ENCODE data around the gene VSIR. TPM values are rescaled to one million over a fixed set of nuclear protein-coding genes. Genes with fewer than 3 reads are reported as not detected.

VSIR gene
- total RNA-seq, 4 donors from 2014 or later: 34.1 to 51.7 (median 44.8) TPM

- TF ChIP-seq CTCF (IDR thresholded peaks at IDR 0.05) (no peak), POLR2A (IDR thresholded peaks at IDR 0.05) (no peak)
- intact Hi-C loops (cut with DNase I): no loop called here
- H3K4me3 ChIP-seq: no peak overlapping the region
- no peaks in the 10 kb centered on the region for H3K27me3 ChIP-seq
- no peak for DNase-seq
- 84 to 86% methylated on average over 3 of the region's 3 CpGs for WGBS, 2 donors
- H3K4me1 ChIP-seq: peaks cover 28 to 92% (median 52%) of the 10 kb centered on the region in 3 donors
- peaks cover 14 to 84% (median 36%) of the 10 kb centered on the region in 3 donors for H3K36me3 ChIP-seq
- peak overlapping the region; percentile 28 to 86 (median 62) for H3K27ac ChIP-seq
- no peaks in the 10 kb centered on the region for H3K9me3 ChIP-seq
Measured at GRCh38 chr10:71754562-71754961, 18.8 kb downstream of the VSIR start.

GRCh38 chr10:71753960-71754505 lies 19.3 kb downstream of the VSIR start:
- intact Hi-C loops (cut with DNase I): no loop called here
- WGBS, 2 donors: 53 to 88% methylated on average over 4 to 8 of the region's 8 CpGs
- peak overlapping the region; percentile 28 to 86 (median 62) for H3K27ac ChIP-seq
- DNase-seq: no peak
- peaks cover 33 to 95% (median 58%) of the 10 kb centered on the region in 3 donors for H3K4me1 ChIP-seq
- H3K9me3 ChIP-seq: no peaks in the 10 kb centered on the region
- peaks cover 14 to 79% (median 36%) of the 10 kb centered on the region in 3 donors for H3K36me3 ChIP-seq
- no peak overlapping the region for H3K4me3 ChIP-seq
- TF ChIP-seq CTCF (IDR thresholded peaks at IDR 0.05) (no peak), POLR2A (IDR thresholded peaks at IDR 0.05) (no peak)
- H3K27me3 ChIP-seq: no peaks in the 10 kb centered on the region

- TF ChIP-seq CTCF (IDR thresholded peaks at IDR 0.05): no peak
- peak in 1 of 4 donors; percentile 37 for TF ChIP-seq POLR2A (IDR thresholded peaks at IDR 0.05)
- no peaks in the 10 kb centered on the region for H3K27me3 ChIP-seq
- intact Hi-C loops (cut with DNase I): no loop called here
- H3K4me3 ChIP-seq: no peak overlapping the region
- H3K27ac ChIP-seq: peak overlapping the region; percentile 36 to 86 (median 62)
- no peak for DNase-seq
- H3K9me3 ChIP-seq: no peaks in the 10 kb centered on the region
- peaks cover 37 to 95% (median 60%) of the 10 kb centered on the region in 3 donors for H3K4me1 ChIP-seq
- 72 to 77% methylated on average over 11 to 13 of the region's 15 CpGs for WGBS, 2 donors
- H3K36me3 ChIP-seq: peaks cover 14 to 72% (median 36%) of the 10 kb centered on the region in 3 donors
Measured at GRCh38 chr10:71753091-71753959, 20.0 kb downstream of the VSIR start.

GRCh38 chr10:71752391-71753090 lies 20.8 kb downstream of the VSIR start:
- 75% methylated on average over 3 of the region's 8 CpGs; no CpG with 5 or more reads in 1 of the 2 donors for WGBS, 2 donors
- H3K4me3 ChIP-seq: no peak overlapping the region
- no peak for DNase-seq
- no peak for TF ChIP-seq POLR2A (IDR thresholded peaks at IDR 0.05)
- no peak for TF ChIP-seq CTCF (IDR thresholded peaks at IDR 0.05)
- intact Hi-C loops (cut with DNase I): no loop called here
- peak overlapping the region; percentile 31 to 80 (median 38) for H3K27ac ChIP-seq
- H3K9me3 ChIP-seq: no peaks in the 10 kb centered on the region
- H3K36me3 ChIP-seq: peaks cover 14 to 65% (median 36%) of the 10 kb centered on the region in 3 donors
- H3K4me1 ChIP-seq: peaks cover 36 to 95% (median 60%) of the 10 kb centered on the region in 3 donors
- H3K27me3 ChIP-seq: no peaks in the 10 kb centered on the region
